ENCODE results near the gene ATXN2. TPM values are rescaled to one million over a fixed set of nuclear protein-coding genes. Genes with fewer than 3 reads are reported as not detected.

Gene ATXN2
- total RNA-seq, 1 donor from 2014 or later: 71.0 TPM

DNA sequence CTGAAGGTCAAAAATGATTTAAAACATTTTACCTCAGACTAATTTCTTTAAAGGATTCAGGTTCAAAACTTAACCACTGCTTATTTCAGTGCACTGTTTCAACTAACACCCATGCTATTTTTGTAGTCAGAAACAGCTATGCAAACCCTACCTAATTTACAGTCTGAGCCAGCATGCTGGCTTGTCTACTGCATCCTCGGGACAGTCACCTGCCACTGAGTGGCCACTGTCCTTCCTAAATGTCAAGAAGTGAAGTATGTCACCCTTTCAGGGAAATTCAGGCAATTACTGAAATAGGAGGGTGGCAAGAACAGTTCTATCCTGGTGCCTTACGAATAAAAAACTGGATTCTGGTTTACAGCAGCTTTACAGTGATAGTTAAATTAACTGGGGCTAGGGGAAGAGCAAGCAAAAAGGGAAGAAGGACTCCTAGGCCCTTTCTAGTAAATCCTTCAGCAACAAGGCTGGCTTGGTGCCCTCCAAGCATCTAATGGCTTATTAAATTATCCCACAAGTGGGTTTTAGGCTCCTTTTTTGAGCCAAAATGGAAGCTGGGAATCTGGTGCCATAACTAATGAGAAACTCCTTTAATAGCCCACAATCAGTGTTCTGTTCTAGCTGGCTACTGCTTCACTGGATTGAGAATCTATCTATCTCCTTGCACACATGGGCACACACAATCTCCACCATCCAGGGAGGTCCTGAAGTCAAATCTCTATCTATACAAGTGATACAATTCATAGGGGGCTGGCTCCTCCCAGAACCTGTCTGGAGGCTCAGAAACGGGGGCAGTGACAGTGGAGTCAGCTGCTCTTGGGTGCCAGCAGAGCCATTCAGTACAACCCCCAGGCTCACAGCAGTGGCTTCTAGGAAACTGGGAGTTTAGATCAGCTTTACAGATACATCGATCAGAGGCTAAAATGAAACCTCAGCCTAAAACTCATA is 150.0 kb downstream of the ATXN2 start:
- Mint-ChIP-seq H3K9me3 (no peaks in the 10 kb centered on the region), H3K27me3 (ENCODE audit: low read depth) (no peaks in the 10 kb centered on the region), H3K4me1 (peaks cover 11% of the 10 kb centered on the region), H3K27ac (ENCODE audit: unreplicated experiment) (peak overlapping the region; percentile 20), H3K4me3 (no peak overlapping the region), H3K36me3 (ENCODE audit: low read depth) (no peaks in the 10 kb centered on the region)
- no peak for DNase-seq (ENCODE audit: low read depth, low spot score)
- TF ChIP-seq, protein P1, sequence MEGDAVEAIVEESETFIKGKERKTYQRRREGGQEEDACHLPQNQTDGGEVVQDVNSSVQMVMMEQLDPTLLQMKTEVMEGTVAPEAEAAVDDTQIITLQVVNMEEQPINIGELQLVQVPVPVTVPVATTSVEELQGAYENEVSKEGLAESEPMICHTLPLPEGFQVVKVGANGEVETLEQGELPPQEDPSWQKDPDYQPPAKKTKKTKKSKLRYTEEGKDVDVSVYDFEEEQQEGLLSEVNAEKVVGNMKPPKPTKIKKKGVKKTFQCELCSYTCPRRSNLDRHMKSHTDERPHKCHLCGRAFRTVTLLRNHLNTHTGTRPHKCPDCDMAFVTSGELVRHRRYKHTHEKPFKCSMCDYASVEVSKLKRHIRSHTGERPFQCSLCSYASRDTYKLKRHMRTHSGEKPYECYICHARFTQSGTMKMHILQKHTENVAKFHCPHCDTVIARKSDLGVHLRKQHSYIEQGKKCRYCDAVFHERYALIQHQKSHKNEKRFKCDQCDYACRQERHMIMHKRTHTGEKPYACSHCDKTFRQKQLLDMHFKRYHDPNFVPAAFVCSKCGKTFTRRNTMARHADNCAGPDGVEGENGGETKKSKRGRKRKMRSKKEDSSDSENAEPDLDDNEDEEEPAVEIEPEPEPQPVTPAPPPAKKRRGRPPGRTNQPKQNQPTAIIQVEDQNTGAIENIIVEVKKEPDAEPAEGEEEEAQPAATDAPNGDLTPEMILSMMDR (conservative IDR thresholded peaks at IDR 0.05): no peak

DNA sequence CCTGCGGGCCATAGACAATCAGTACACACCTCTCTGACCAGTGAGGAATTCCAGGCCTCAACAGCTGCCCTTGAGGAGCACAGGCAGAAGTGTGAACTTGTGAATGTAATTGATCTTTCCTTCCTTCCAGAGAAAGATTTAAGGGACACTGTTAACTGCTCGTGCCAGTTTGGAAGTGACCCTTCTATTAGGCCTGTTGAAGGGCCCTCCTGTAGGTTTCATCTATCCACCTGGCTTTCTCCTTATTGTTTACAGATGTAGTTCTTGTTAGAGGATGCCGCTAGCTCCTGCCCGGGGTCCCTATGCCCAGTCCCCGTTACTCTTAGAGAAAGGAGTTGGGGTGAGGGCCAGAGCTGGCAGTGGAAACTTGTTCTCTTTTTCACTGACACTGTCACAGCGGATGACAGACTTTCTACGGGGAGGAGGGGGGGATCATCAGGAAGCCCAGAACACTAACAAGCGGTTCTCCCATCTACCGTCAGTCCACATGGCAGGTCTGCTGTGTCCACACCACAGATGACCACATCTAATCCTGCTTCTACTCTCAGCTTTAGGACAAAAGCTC is 150.8 kb downstream of the ATXN2 start:
- no peak overlapping the region for H3K4me3 Mint-ChIP-seq
- no peaks in the 10 kb centered on the region for H3K9me3 Mint-ChIP-seq
- peaks cover under 1% of the 10 kb centered on the region for H3K36me3 Mint-ChIP-seq (ENCODE audit: low read depth)
- H3K27me3 Mint-ChIP-seq (ENCODE audit: low read depth): no peaks in the 10 kb centered on the region
- H3K4me1 Mint-ChIP-seq: peaks cover 11% of the 10 kb centered on the region
- TF ChIP-seq, protein P1 (conservative IDR thresholded peaks at IDR 0.05): no peak
- no peak for DNase-seq (ENCODE audit: low read depth, low spot score)
- H3K27ac Mint-ChIP-seq (ENCODE audit: unreplicated experiment): peak overlapping the region; percentile 9

DNA sequence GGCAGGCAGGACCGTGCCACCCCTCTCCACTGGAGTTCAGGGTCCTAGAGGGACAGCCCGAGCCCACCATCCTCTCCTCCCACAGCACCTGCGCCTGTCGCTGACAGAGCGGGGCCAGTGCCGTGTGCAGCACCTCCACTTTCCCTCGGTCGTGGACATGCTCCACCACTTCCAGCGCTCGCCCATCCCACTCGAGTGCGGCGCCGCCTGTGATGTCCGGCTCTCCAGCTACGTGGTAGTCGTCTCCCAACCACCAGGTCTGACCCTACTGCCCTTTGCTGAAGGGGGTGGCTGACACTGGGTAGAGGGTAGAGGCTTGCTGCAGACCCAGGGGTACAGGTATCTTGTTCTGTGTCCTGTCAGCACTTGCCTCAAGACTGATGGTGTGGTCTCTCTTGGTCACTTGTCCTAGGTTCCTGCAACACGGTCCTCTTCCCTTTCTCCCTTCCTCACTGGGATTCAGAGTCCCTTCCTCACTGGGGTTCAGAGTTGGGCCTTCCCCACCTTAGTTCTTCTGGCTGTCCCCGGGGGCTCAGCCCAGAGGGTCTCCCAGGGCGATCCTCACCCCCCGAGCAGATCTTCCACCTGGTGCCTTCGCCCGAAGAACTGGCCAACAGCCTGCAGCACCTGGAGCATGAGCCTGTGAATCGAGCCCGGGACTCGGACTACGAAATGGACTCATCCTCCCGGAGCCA is 151.4 kb downstream of the ATXN2 start:
- no peak overlapping the region for H3K27ac Mint-ChIP-seq (ENCODE audit: unreplicated experiment)
- no peaks in the 10 kb centered on the region for H3K27me3 Mint-ChIP-seq (ENCODE audit: low read depth)
- TF ChIP-seq, protein P1 (conservative IDR thresholded peaks at IDR 0.05): no peak
- no peak overlapping the region for H3K4me3 Mint-ChIP-seq
- H3K4me1 Mint-ChIP-seq: peaks cover 11% of the 10 kb centered on the region
- H3K9me3 Mint-ChIP-seq: no peaks in the 10 kb centered on the region
- H3K36me3 Mint-ChIP-seq (ENCODE audit: low read depth): peaks cover 5% of the 10 kb centered on the region
- DNase-seq (ENCODE audit: low read depth, low spot score): no peak

DNA sequence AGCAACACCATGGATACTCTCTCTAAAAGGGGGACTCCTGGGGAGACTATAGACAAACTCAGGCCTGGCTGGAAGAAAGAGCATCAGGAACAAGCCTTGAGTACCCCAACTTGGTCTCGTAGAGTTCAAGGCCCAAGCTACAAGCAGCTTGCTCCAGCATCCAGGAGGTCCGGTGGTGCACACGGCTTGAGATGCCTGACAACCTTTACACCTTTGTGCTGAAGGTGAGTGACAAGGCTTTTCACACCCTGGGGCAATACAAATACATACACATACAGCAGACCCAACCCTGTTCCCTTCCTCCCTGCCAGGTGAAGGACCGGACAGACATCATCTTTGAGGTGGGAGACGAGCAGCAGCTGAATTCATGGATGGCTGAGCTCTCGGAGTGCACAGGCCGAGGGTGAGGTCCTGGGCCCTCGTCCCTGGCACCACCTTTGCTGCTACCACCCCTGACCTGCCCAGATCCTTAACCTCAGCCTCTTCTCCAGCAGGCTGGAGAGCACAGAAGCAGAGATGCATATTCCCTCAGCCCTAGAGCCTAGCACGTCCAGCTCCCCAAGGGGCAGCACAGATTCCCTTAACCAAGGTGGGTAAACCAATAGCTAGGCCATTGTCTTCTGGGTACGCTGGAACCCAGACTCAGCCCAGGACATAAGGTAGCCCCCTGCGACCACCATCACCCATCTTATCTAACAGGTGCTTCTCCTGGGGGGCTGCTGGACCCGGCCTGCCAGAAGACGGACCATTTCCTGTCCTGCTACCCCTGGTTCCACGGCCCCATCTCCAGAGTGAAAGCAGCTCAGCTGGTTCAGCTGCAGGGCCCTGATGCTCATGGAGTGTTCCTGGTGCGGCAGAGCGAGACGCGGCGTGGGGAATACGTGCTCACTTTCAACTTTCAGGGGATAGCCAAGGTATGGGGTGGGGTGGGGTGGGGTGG is 152.2 kb downstream of the ATXN2 start:
- TF ChIP-seq, protein P1 (conservative IDR thresholded peaks at IDR 0.05): no peak
- Mint-ChIP-seq H3K9me3 (no peaks in the 10 kb centered on the region), H3K4me3 (no peak overlapping the region), H3K4me1 (peaks cover 11% of the 10 kb centered on the region), H3K36me3 (ENCODE audit: low read depth) (peaks cover 5% of the 10 kb centered on the region), H3K27me3 (ENCODE audit: low read depth) (no peaks in the 10 kb centered on the region), H3K27ac (ENCODE audit: unreplicated experiment) (peak overlapping the region; percentile 44)
- DNase-seq (ENCODE audit: low read depth, low spot score): no peak

Measured in neural crest cell (in vitro differentiated cells).